Progenitor cell of endocrine pancreas (in vitro differentiated cells): ENCODE data around the gene SLC22A7. TPM values are rescaled to one million over a fixed set of nuclear protein-coding genes. Genes with fewer than 3 reads are reported as not detected.

Source experiments
- DNase-seq: peaks from one replicate; pipeline ENCODE4 v3.0.0; 2021; ENCODE audit warnings: low spot score; ENCODE audit not compliant: unreplicated experiment
- H3K27ac Mint-ChIP-seq: 2 replicates; pipeline ENCODE4 v1.8.0; 2021; ENCODE audit warnings: mild to moderate bottlenecking, moderate library complexity, mixed read lengths
- H3K27me3 Mint-ChIP-seq: 2 replicates; pipeline ENCODE4 v1.8.0; 2021; ENCODE audit warnings: mixed read lengths
- H3K36me3 Mint-ChIP-seq: 2 replicates; pipeline ENCODE4 v1.8.0; 2022; ENCODE audit warnings: mixed read lengths; ENCODE audit not compliant: insufficient read depth
- H3K4me1 Mint-ChIP-seq: 2 replicates; pipeline ENCODE4 v1.8.0; 2021; ENCODE audit warnings: low read depth, mixed read lengths
- H3K4me3 Mint-ChIP-seq: 2 replicates; pipeline ENCODE4 v1.8.0; 2021; ENCODE audit warnings: low read depth, mild to moderate bottlenecking, moderate library complexity, mixed read lengths
- H3K9me3 Mint-ChIP-seq: 2 replicates; pipeline ENCODE4 v1.8.0; 2021; ENCODE audit warnings: low read depth, mixed read lengths
- CTCF ChIP-seq: fragments of 200-600 bp; sonication (generic); IDR thresholded peaks from one replicate; pipeline ENCODE4 v1.5.0; 2021; ENCODE audit warnings: antibody characterized with exemption, mild to moderate bottlenecking; ENCODE audit not compliant: unreplicated experiment
- total RNA-seq: library from RNA; stranded (reverse); gene quantifications from 2 replicates; pipeline ENCODE4 v1.2.1, GENCODE V29; 2021

Gene SLC22A7
- total RNA-seq, 1 donor from 2014 or later, result not detected

GRCh38 chr6:43306086-43306485, 8.0 kb downstream of the SLC22A7 start:
- Mint-ChIP-seq H3K9me3 (no peaks in the 10 kb centered on the region), H3K4me1 (no peaks in the 10 kb centered on the region), H3K4me3 (no peak overlapping the region), H3K27me3 (peaks cover 19% of the 10 kb centered on the region), H3K27ac (no peak overlapping the region), H3K36me3 (no peaks in the 10 kb centered on the region)
- no peak for TF ChIP-seq CTCF
- no peak for DNase-seq

DNA sequence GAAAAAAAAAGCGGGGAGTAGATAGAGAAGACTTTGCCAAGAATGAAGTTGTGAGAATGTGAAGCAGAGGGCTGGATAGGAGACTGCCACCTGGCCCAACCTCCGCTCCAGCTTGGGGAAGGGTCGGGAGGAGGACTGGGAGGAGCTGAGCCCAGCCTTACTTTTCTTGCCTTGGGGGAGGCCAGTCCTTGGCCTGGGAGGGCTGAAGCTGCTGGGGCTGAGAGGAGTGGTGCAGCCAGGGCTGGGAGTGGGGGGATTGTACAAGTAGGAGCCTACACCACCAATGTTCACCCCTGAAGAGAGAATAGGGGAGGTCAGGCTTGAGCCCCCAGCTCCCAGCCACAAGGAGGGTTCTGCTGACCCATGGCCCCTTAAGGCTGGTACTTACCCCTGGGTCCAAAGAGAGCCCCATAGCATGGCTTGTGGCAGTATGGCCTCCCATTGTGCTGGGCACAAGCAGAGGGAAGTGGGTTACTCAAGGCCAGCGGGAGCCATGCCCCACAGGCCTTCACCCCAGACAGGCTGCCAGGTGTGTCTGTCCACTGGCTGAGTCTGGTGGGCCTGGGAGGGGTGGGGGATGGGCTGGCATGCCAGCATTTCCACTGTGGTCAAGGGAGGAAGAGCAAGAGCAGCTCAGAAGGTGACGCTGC, 9.5 kb downstream of the SLC22A7 start:
- TF ChIP-seq CTCF, result no peak
- H3K27me3 Mint-ChIP-seq, result peaks cover 13% of the 10 kb centered on the region
- H3K27ac Mint-ChIP-seq, result no peak overlapping the region
- H3K4me3 Mint-ChIP-seq, result no peak overlapping the region
- no peaks in the 10 kb centered on the region for H3K9me3 Mint-ChIP-seq
- DNase-seq, result no peak
- no peaks in the 10 kb centered on the region for H3K4me1 Mint-ChIP-seq
- no peaks in the 10 kb centered on the region for H3K36me3 Mint-ChIP-seq

GRCh38 chr6:43308101-43308989, 10.3 kb downstream of the SLC22A7 start, which contains the start of gene CRIP3:
Gene CRIP3, minus strand, starts transcription at chr6:43308826. Its CDS starts 34 bp downstream, at chr6:43308792.
- Mint-ChIP-seq H3K4me1 (no peaks in the 10 kb centered on the region), H3K27me3 (peaks cover 13% of the 10 kb centered on the region), H3K4me3 (peak within 1 kb of the TSS; percentile 64), H3K36me3 (no peaks in the 10 kb centered on the region), H3K27ac (no peak within 1 kb of the TSS), H3K9me3 (no peaks in the 10 kb centered on the region)
- no peak for DNase-seq
- TF ChIP-seq CTCF, result peak; percentile 37

- Mint-ChIP-seq H3K4me3 (peak overlapping the region; percentile 64), H3K9me3 (no peaks in the 10 kb centered on the region), H3K27ac (no peak overlapping the region), H3K27me3 (peaks cover 13% of the 10 kb centered on the region), H3K4me1 (no peaks in the 10 kb centered on the region), H3K36me3 (no peaks in the 10 kb centered on the region)
- no peak for DNase-seq
- TF ChIP-seq CTCF, result no peak
Measured at GRCh38 chr6:43308990-43309477, 11.0 kb downstream of the SLC22A7 start.

DNA sequence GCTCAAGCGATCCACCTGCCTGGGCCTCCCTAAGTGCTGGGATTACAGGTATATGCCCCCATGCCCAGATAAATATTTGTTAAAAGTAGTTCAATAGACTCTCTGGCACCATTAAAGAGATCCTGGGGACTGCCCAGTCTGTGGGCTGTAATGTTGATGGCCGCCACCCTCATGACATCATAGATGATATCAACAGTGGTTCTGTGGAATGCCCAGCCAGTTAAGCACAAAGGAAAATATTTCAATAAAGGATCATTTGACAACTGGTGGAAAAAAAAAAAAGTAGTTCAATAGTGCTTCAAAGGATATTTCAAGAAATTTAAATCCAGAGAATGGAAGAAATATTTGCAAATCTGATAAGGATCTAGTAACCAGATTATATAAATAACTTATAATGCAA, 12.1 kb downstream of the SLC22A7 start:
- H3K27me3 Mint-ChIP-seq, result peaks cover 13% of the 10 kb centered on the region
- no peaks in the 10 kb centered on the region for H3K9me3 Mint-ChIP-seq
- no peaks in the 10 kb centered on the region for H3K4me1 Mint-ChIP-seq
- no peak for TF ChIP-seq CTCF
- DNase-seq, result no peak
- H3K36me3 Mint-ChIP-seq, result no peaks in the 10 kb centered on the region
- H3K27ac Mint-ChIP-seq, result no peak overlapping the region
- no peak overlapping the region for H3K4me3 Mint-ChIP-seq
